DMS79 (cell line): ENCODE results near the gene TMEM132D.
"Not testable (repeated sequence)": the region's sequence is repeated elsewhere in the genome, so short reads cannot be mapped to it uniquely, and the experiment has no call there.

Source experiments
- DNase-seq: peaks from one replicate; lab custom pipeline; 2025; lab: John Stamatoyannopoulos, UW

TMEM132D gene

GRCh38 chr12:129237881-129238280 lies 665.9 kb downstream of the TMEM132D start:
- DNase-seq, result no peak

GRCh38 chr12:129234209-129234608 lies 669.6 kb downstream of the TMEM132D start:
- DNase-seq, result no peak

GRCh38 chr12:129231491-129231890 lies 672.3 kb downstream of the TMEM132D start:
- no peak for DNase-seq

DNA sequence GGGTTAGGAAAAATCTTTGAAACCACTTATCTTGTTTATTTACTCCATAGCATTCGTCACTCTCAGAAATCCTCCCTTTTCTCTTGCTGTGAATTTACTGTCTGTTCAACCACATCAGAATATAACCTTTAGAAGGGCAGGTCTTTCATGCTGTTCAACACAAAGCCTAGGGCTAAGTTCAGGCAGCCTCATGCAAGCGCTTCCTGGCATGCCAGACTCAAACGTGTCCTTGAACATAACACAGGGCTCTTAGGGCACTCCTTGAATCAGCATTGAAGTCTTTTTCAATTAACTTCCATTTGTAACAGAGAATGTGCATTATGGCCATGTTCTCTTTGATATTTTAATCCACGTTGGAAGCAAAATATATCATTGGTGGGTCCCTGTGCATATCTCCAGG lies 672.8 kb downstream of the TMEM132D start:
- DNase-seq, result peak; percentile 31

- no peak for DNase-seq
Measured at GRCh38 chr12:129226851-129227250, 677.0 kb downstream of the TMEM132D start.

DNA sequence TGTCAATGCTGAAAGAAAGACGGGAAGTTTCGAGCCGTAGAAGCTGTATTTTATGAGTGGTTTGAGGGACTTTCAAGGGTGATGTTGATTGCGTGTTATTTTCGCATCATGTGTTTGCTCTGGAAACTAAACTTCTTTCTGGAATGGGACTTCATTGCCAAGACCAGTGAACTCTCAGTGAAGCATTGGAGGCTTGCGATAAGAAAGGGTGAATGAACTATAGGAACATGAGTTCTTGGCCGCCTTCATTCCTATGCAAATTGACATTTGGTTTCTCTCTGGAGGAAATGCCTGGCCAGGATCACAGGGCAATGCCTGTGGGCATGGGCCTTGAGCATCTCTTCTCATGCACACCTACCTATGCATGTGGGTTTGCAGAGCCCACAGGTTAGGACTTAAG lies 677.8 kb downstream of the TMEM132D start:
- DNase-seq, result no peak

DNA sequence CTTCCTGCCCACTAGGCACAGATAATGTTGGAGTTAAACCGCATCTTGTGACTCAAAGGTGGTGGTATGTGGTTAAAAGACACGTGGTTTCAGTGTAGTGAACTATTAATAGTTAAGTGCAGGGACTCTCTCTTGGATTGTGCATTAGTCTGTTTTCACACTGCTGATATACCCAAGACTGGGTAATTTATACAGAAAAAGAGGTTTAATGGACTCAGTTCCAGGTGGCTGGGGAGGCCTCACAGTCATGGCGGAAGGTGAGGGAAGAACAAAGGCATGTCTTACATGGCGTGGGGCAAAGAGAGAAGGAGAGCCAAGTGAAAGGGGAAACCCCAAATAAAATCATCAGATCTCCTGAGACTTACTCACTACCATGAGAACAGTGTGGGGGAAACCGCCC lies 688.3 kb downstream of the TMEM132D start:
- DNase-seq, result no peak

DNA sequence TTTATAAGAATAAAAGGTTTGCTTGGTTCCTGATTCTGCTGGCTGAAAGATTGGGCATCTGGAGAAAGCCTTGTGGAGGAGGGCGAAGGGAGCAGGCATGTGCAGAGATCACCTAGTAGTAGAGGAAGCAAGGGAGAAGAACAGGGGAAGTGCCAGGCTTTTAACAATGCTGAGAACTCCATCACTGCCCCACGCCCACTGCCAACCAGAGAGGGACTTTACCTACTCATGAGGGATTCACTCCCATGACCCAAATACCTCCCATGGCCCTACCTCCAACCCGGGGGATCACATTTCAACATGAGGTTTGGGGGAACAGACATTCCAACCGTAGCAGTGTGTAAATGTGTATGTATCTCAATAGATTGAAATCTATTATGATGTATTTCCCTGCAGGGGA lies 690.3 kb downstream of the TMEM132D start:
- DNase-seq, result no peak

GRCh38 chr12:129211862-129212630 lies 691.8 kb downstream of the TMEM132D start:
- DNase-seq, result no peak

- DNase-seq, result no peak
Measured at GRCh38 chr12:129208566-129208965, 695.3 kb downstream of the TMEM132D start.

DNA sequence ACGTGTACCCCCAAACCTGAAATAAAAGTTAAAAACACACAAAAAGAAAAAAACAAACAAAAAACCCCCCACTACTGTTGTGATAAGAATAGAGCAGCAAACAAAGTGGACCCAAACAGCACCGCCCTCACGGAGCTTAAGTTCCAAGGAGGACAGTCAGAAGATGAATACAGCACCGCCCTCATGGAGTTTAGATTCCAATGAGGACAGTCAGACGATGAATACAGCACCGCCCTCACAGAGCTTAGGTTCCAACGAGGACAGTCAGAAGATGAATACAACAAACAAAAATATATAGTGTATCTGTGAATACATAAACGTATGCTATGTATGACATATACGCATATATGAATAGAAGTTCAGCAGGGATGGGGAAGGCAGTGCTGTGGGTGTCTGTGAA lies 696.7 kb downstream of the TMEM132D start:
- DNase-seq, result no peak

DNA sequence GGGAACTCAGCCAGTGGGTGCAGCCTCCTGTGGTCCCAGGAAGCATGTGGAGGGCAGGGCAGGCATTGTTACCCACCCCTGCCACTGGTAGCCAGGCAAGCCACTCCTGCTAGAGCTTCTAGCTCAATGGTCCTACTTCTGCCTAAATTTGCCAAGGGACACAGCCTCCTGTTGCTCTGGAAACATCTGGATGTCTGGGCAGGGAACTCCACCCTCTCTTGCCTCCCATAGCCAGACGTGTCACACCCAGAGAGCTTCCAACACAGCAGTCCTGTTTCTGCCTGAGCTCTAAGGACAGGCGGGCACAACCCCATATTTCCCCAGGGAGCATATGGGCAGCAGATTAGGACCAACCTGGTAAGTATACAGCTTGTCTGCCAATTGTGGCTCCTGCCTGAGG lies 700.4 kb downstream of the TMEM132D start:
- no peak for DNase-seq

- no peak for DNase-seq
Measured at GRCh38 chr12:129202109-129202814, 701.6 kb downstream of the TMEM132D start.

DNA sequence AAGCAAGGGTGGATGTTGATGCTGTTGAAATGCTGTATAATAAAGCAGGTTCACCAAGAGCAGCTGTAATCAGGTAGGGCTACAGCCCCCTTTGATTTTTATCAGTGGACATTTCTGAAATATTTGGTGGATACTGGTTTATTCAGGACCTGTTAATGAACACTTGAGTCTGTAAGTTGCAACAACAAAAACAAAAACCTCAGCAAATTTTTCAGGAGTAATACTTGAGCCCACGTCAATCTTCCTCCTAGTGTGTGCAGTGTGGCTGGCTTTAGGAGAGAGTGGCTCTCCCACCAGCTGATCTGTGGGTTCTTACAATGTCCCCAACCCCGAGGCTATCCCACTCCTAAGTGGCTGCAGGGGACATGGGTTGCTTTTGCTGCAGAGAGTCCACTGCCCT lies 702.8 kb downstream of the TMEM132D start:
- no peak for DNase-seq

DNA sequence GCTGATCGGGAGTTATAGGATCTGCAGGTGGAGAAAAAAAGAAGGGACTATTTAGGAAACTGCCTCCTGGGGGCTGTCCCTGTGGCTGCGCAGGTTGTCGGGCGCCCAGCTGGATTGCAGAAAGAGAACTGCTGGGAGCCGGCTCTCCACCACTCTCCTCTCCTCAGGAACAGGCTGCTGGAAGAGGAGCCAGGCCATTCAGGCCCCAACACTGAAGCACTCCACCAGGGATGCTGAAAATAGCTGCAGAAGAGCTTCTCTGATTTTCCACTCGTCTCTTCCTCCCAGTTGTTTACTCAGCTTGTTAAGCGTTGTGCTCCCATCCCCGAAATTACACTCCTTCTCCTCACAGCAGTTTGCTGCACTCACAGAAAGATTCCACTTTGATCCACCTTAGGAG lies 703.2 kb downstream of the TMEM132D start:
- no peak for DNase-seq

GRCh38 chr12:129196927-129197326 lies 706.9 kb downstream of the TMEM132D start:
- DNase-seq, result no peak

DNA sequence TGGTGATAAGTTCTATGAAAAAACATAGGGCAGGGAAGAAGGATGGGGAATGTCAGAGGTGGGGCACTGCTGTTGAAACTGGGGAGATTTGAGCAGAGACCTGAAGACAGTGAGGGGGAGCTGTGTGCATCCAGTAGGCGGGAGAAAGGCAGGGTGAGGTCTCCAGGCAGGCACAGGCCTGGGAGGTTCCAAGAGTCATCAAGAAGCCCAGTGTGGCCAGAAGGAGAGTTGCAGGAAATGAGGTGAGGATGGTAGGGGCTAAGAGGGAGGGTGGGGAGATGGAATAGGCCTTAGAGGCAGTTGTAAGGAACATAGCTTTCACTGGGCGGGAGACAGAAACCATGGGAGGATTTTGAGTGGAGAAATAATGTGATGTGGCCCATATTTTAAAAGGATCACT lies 708.7 kb downstream of the TMEM132D start:
- no peak for DNase-seq

GRCh38 chr12:129193263-129193871 lies 710.5 kb downstream of the TMEM132D start:
- no peak for DNase-seq

GRCh38 chr12:129190827-129191226 lies 713.0 kb downstream of the TMEM132D start:
- no peak for DNase-seq

- not testable (repeated sequence) for DNase-seq
Measured at GRCh38 chr12:129189879-129190278, 713.9 kb downstream of the TMEM132D start.

DNA sequence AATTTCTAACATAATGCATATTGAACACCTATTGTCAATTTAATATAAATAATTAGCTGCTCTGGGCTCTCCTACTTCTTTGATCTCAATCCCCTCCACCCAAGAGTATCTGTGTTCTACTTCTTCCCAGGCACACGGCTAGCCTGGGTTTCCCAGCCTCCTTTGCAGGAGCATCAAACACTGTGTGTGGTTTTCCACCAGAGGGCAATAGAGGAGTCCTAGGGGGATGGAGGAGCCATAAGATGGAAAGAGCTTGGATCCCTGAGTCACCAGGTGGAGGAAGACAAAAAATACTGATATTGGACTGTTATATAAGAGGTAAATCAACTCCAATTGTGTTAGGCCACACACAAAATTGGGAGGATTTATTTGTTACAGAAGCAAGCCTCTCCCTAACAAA lies 716.9 kb downstream of the TMEM132D start:
- DNase-seq, result no peak

DNA sequence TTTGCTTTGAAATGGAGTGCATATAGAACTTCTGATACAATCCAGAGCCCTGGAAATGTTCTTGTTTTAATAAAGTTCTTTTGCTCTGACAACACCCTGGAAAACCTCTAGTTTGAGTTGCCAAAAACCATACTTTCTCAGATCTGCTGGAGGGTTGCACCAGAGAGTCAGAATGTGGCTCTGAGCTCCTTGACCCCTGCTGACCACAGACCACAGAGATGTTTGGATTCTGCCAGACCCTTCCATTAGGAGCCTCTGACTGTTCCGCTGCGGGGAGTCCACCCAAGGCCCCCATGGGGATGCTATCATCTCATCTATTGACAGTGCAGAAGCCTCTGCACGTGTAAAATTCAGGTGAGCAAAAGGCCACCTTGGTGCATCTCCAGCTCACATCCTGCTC lies 718.0 kb downstream of the TMEM132D start:
- no peak for DNase-seq
